Tibial nerve (tissue), 4 donors: ENCODE results near the gene SUGP1. TPM values are rescaled to one million over a fixed set of nuclear protein-coding genes. Genes with fewer than 3 reads are reported as not detected.

Source experiments
- DNase-seq, 2 donors: peaks; one replicate each; pipeline ENCODE4 v3.0.0-alpha.2; 2019; ENCODE audit warnings: low spot score in 2 of 2
- H3K27ac ChIP-seq, 4 donors: fragments of 200-600 bp; sonication (generic) in 3 of 4; one replicate each; pipeline ENCODE4 v1.5.1; 2017 to 2019; ENCODE audit warnings: mild to moderate bottlenecking in 1 of 4
- H3K27me3 ChIP-seq, 2 donors: fragments of 200-600 bp; sonication (generic) in 1 of 2; one replicate each; pipeline versions ENCODE4 v1.5.1 to v1.6.0; 2017 to 2019
- H3K36me3 ChIP-seq, 3 donors: fragments of 200-600 bp; sonication (generic); one replicate each; pipeline ENCODE4 v1.5.1; 2018 to 2019
- H3K4me1 ChIP-seq, 4 donors: fragments of 200-600 bp; sonication (generic) in 3 of 4; one replicate each; pipeline ENCODE4 v1.5.1; 2017 to 2019
- H3K4me3 ChIP-seq, 4 donors: fragments of 200-600 bp; sonication (generic) in 3 of 4; one replicate each; pipeline ENCODE4 v1.5.1; 2017 to 2019; ENCODE audit warnings: mild to moderate bottlenecking in 1 of 4, moderate library complexity in 1 of 4
- H3K9me3 ChIP-seq, 4 donors: fragments of 200-600 bp; sonication (generic) in 3 of 4; one replicate each; pipeline ENCODE4 v1.5.1; 2017 to 2019
- EP300 ChIP-seq, 2 donors: sonication (generic); formaldehyde crosslinking; IDR thresholded peaks; one replicate each; pipeline ENCODE4 v1.6.1; 2017; ENCODE audit warnings: antibody characterized with exemption in 2 of 2, mild to moderate bottlenecking in 1 of 2
- POLR2A ChIP-seq, 2 donors: fragments of 450-650 bp; IDR thresholded peaks; one replicate each; pipeline ENCODE4 v1.6.1; 2017; ENCODE audit warnings: antibody characterized with exemption in 2 of 2, mild to moderate bottlenecking in 2 of 2, moderate library complexity in 2 of 2
- WGBS, 2 donors: methylation state at CpG; one replicate each; pipeline ENCODE4 v1.1.5; 2018; 5-methylcytosine and 5-hydroxymethylcytosine counted together
- total RNA-seq, 4 donors: library from RNA; depleted of rRNA; stranded (reverse); fragments of >200 nt; gene quantifications; one replicate each; pipeline ENCODE4 v1.1.0, GENCODE V29; 2016
- TF ChIP-seq, protein P1 (sequence below), 5 experiments: fragments of 200-600 bp in 3 of 5; fragments of 450-650 bp in 2 of 5; sonication (generic) in 3 of 5; IDR thresholded peaks; one replicate each; pipeline ENCODE4 v1.5.1; 2016 to 2019; ENCODE audit warnings: antibody characterized with exemption in 5 of 5, mild to moderate bottlenecking in 3 of 5, moderate library complexity in 2 of 5

SUGP1 gene, protein sequence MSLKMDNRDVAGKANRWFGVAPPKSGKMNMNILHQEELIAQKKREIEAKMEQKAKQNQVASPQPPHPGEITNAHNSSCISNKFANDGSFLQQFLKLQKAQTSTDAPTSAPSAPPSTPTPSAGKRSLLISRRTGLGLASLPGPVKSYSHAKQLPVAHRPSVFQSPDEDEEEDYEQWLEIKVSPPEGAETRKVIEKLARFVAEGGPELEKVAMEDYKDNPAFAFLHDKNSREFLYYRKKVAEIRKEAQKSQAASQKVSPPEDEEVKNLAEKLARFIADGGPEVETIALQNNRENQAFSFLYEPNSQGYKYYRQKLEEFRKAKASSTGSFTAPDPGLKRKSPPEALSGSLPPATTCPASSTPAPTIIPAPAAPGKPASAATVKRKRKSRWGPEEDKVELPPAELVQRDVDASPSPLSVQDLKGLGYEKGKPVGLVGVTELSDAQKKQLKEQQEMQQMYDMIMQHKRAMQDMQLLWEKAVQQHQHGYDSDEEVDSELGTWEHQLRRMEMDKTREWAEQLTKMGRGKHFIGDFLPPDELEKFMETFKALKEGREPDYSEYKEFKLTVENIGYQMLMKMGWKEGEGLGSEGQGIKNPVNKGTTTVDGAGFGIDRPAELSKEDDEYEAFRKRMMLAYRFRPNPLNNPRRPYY
- total RNA-seq: 10 to 100 TPM; 21.6 to 36.0 (median 27.5) TPM

DNA sequence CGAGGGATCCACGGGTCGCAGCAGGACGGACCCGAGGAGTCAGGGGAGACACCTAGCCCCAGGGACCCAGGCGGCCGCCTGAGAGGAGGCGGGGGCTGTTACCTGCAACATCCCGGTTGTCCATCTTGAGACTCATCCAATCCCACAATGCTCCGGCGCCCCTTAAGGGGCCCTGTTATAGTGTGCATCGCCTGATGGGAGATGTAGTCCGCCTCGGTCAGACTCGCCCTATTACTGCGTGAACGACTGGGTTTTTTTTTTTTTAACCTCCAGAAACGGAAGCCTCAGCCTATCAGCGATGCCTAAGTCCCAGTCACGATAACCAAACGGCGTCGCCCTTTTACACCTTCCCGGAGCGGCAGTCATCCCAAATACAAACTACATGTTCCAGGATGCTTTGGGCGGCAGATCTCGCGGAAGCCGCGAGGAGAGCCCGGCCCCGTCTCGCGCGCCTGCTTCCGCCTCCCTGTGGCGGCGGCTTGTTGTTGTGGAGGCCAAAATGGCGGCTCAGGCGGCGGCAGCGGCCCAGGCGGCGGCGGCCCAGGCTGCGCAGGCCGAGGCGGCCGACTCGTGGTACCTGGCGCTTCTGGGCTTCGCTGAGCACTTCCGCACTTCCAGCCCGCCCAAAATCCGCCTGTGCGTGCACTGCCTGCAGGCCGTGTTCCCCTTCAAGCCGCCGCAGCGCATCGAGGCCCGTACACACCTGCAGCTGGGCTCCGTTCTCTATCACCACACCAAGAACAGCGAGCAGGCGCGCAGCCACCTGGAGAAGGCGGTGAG is at the start of gene SUGP1, which contains the start of gene MAU2:
Gene SUGP1, minus strand, starts transcription at position 149 of the 780 bp plus-strand sequence. Its CDS starts 13 bp downstream, at position 136.
Gene MAU2, plus strand, starts transcription at position 469 of the 780 bp plus-strand sequence. Its CDS starts 31 bp downstream, at position 500.
- H3K4me3 ChIP-seq: peak within 1 kb of the TSS; percentile 78 to 99 (median 90)
- H3K27me3 ChIP-seq: no peaks in the 10 kb centered on the region
- H3K9me3 ChIP-seq: no peaks in the 10 kb centered on the region
- WGBS, 2 donors: 0 to 1% methylated on average over 35 to 65 of the region's 67 CpGs
- peak within 1 kb of the TSS; percentile 69 to 96 (median 94) for H3K27ac ChIP-seq
- peaks cover 0 to 50% (median 12%) of the 10 kb centered on the region in 4 donors for H3K4me1 ChIP-seq
- peak; percentile 74 to 82 for DNase-seq
- peaks cover 0 to 39% (median 1%) of the 10 kb centered on the region in 3 donors for H3K36me3 ChIP-seq
- TF ChIP-seq, protein P1, sequence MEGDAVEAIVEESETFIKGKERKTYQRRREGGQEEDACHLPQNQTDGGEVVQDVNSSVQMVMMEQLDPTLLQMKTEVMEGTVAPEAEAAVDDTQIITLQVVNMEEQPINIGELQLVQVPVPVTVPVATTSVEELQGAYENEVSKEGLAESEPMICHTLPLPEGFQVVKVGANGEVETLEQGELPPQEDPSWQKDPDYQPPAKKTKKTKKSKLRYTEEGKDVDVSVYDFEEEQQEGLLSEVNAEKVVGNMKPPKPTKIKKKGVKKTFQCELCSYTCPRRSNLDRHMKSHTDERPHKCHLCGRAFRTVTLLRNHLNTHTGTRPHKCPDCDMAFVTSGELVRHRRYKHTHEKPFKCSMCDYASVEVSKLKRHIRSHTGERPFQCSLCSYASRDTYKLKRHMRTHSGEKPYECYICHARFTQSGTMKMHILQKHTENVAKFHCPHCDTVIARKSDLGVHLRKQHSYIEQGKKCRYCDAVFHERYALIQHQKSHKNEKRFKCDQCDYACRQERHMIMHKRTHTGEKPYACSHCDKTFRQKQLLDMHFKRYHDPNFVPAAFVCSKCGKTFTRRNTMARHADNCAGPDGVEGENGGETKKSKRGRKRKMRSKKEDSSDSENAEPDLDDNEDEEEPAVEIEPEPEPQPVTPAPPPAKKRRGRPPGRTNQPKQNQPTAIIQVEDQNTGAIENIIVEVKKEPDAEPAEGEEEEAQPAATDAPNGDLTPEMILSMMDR (IDR thresholded peaks at IDR 0.05): peak; percentile 27 to 82 (median 62)
- TF ChIP-seq POLR2A (IDR thresholded peaks at IDR 0.05) (peak in 1 of 2 donors; percentile 18), EP300 (IDR thresholded peaks at IDR 0.05) (peak; percentile 72 to 87)

DNA sequence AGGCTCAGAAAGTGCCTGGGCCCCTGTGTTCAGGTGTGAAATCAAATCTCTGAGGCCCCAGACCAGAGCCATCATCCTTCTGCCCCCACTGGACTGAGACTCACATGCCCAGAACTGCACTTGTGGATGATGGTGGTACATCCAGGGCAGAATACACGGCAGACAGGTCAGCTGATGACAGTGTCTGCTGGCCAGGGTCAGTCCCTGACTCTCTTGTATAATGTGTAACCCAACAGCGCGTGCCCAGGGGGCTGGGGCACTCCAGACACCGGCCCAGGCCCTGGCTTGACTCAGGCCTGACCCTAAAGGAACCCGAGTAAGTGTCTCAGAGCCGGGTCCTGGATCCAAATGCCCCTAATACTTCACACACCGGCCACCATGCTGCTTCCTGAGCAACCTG is 47.8 kb upstream of the SUGP1 start:
- 73 to 78% methylated on average over 7 of the region's 7 CpGs for WGBS, 2 donors
- H3K27ac ChIP-seq: no peak overlapping the region
- H3K4me1 ChIP-seq: peaks cover 0 to 20% (median 13%) of the 10 kb centered on the region in 4 donors
- no peaks in the 10 kb centered on the region for H3K27me3 ChIP-seq
- TF ChIP-seq POLR2A (IDR thresholded peaks at IDR 0.05): no peak
- TF ChIP-seq, protein P1 (IDR thresholded peaks at IDR 0.05): no peak
- no peak for TF ChIP-seq EP300 (IDR thresholded peaks at IDR 0.05)
- no peaks in the 10 kb centered on the region for H3K9me3 ChIP-seq
- no peak for DNase-seq
- H3K4me3 ChIP-seq: no peak overlapping the region
- no peaks in the 10 kb centered on the region for H3K36me3 ChIP-seq

DNA sequence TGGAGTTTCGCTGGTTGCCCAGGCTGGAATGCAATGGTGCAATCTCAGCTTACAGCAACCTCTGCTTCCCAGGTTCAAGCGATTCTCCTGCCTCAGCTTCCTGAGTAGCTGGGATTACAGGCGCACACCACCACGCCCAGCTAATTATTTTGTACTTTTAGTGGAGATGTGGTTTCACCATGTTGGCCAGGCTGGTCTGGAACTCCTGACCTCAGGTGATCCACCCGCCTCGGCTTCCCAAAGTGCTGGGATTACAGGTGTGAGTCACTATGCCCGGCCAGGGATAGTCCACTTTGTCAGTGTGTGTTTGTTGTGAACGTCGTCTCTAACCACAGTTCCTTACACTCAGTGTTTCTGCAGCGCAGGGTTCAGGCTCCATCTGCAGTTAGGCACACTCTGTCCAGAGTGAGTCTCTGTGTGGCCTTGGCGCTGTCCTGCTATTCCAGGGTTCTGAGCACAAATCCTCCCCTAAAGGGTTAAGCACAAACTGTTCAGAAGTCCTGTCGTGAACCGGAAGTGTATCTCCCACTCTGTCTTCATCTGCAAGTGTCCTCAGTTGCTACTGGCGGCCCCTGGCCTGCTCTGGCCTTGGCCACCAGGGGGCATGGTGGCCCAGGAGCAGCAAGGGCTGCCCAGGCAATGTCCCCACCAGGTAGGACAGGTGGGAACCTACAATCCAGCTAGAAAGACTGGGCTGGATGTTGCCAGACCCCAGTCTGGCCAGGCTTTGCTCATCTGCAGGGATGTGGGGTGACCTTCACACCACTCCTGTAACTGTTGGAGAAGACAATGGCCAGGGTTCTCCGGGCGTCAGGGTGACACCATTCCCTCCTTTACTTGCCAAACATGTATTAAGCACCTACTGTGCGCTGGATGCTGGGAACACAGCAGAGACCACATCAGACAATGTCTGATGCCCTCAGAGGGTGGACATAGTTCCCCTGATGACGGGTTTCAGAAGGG is 46.4 kb upstream of the SUGP1 start:
- Histone ChIP-seq H3K9me3 (no peaks in the 10 kb centered on the region), H3K27ac (peak overlapping the region in 2 of 4 donors; percentile 10 to 34), H3K36me3 (no peaks in the 10 kb centered on the region), H3K4me1 (peaks cover 0 to 20% (median 13%) of the 10 kb centered on the region in 4 donors), H3K4me3 (no peak overlapping the region), H3K27me3 (no peaks in the 10 kb centered on the region)
- 50 to 72% methylated on average over 13 to 18 of the region's 18 CpGs for WGBS, 2 donors
- TF ChIP-seq EP300 (IDR thresholded peaks at IDR 0.05): no peak
- TF ChIP-seq POLR2A (IDR thresholded peaks at IDR 0.05): no peak
- TF ChIP-seq, protein P1 (IDR thresholded peaks at IDR 0.05): peak; percentile 77 to 93 (median 91)
- DNase-seq: peak; percentile 35 to 37

DNA sequence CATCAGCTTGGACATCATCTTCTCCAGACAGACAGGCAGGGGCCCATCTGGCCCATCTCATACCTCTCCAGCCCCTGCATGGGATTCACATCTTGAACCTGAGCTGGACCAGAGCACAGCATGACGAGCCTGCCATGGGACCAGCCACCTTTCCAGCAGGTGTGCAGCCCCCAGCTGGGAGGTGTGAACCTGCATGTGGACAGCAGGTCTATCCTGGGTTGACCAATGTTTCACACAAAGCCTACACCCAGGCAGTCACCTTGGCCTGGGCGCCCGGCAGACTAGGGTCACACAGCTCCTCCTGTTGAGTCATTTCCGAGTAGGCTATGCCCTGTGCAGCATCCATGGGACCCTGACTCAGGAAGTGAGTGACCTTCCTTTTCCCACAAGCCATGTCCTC is 41.8 kb upstream of the SUGP1 start:
- H3K4me1 ChIP-seq: peaks cover 0 to 28% (median 13%) of the 10 kb centered on the region in 4 donors
- H3K4me3 ChIP-seq: no peak overlapping the region
- no peaks in the 10 kb centered on the region for H3K9me3 ChIP-seq
- TF ChIP-seq, protein P1 (IDR thresholded peaks at IDR 0.05): no peak
- TF ChIP-seq EP300 (IDR thresholded peaks at IDR 0.05): no peak
- TF ChIP-seq POLR2A (IDR thresholded peaks at IDR 0.05): no peak
- no peaks in the 10 kb centered on the region for H3K27me3 ChIP-seq
- H3K27ac ChIP-seq: no peak overlapping the region
- 81 to 92% methylated on average over 3 of the region's 4 CpGs for WGBS, 2 donors
- peaks cover 0 to 23% (median 0%) of the 10 kb centered on the region in 3 donors for H3K36me3 ChIP-seq
- DNase-seq: no peak
